Middle frontal gyrus (tissue), 1 donor: ENCODE data around the gene OR8B4.
"Not testable (repeated sequence)": the region's sequence is repeated elsewhere in the genome, so short reads cannot be mapped to it uniquely, and the experiment has no call there.

Experiments used
- DNase-seq: peaks from one replicate; pipeline ENCODE4 v3.0.0-alpha.2; 2015; ENCODE audit warnings: low spot score; ENCODE audit errors: extremely low spot score

The OR8B4 gene

DNA sequence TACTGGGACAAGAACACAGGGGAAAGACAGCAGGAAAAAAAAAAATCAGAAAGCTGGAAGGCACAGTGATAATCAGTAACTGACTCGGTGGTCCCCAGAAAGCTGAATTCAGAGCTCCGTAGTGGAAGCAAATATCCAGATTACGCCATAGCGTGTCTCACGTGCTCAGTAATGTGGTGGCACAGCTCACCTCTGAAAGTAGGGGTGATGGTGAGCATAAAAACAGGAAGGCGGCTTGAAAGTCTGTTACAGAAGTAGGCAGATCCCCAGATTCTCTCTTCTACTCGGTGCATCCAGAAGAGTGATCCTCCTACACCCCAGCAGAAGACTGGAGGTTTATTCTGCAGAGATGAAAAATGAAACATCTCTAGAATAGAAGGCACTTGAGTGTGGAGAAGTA is 14.8 kb downstream of the OR8B4 start:
- DNase-seq, result no peak

DNA sequence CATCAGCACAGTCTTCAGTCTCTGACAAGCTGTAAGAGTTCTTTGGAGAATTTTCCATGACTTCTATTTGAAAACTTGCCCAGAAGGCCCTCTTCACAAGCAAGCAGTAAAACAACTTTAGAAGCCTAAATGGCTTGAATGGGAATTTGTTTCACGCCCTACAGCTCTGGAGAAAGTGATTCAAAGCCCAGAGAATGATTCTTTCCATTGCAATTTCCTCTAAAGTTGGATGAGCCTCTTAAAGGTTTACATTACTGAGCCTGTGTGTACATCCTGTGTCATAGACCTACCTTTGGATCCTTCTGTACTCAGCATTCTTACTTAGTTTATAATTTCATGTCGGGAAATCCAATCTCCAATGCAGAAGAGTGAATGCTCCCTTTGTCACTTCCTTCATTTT is 19.1 kb downstream of the OR8B4 start:
- no peak for DNase-seq

DNA sequence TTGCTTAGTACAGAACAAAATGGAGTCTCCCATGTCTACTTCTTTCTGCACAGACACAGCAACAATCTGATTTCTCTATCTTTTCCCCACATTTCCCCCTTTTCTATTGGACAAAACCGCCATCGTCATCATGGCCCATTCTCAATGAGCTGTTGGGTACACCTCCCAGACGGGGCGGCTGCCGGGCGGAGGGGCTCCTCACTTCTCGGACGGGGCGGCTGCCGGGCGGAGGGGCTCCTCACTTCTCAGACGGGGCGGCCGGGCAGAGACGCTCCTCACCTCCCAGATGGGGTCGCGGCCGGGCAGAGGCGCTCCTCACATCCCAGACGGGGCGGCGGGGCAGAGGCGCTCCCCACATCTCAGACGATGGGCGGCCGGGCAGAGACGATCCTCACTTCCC is 21.5 kb downstream of the OR8B4 start:
- not testable (repeated sequence) for DNase-seq

DNA sequence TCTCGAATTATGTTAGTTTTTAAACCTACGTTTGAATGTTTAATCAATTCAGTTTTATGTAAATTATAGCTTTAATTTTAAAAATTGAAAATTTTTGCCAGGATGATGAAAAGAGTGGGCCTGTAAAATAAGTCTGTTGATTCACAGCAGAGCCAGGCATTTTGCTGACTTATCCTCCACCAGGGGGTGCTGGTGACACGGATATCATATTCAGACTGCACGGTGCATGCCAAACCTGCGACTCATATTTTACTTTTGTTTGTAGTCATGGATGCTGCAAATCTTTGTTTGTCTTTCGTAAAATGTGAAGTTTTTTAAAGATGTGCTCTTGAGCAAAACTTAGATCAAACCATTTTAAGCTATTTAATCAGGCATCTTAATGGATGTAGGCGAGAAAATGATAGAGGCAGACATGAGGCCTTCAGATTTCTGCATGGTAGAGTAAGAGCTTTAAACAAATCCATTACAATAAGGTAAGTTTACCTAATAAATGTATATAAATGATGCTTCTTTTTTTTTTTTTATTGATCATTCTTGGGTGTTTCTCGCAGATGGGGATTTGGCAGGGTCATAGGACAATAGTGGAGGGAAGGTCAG is 22.2 kb downstream of the OR8B4 start:
- peak; percentile 14 for DNase-seq

DNA sequence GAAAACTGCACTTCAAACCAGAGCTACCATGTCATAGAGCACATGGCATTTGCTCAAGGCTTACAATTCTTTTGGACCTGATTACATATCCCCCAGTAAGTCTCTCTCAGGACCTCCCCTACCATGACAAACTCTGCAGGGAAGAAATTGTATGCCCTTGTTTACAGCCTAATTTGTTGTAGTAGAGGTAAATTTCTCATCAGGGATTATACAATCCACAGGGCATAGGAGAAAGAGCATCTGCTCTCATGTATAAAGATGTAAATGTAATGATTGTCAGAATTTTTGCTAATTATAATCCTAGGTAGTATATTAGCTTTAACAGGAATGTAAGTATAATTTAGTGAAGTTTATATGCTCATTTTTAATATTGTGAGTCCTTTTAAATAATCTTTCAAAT is 25.7 kb downstream of the OR8B4 start, which contains the start of gene OR8B3:
Gene OR8B3, minus strand, starts transcription at position 101 of the 400 bp plus-strand sequence. CDS start 1,673 bp downstream, outside the sequence.
- no peak for DNase-seq

DNA sequence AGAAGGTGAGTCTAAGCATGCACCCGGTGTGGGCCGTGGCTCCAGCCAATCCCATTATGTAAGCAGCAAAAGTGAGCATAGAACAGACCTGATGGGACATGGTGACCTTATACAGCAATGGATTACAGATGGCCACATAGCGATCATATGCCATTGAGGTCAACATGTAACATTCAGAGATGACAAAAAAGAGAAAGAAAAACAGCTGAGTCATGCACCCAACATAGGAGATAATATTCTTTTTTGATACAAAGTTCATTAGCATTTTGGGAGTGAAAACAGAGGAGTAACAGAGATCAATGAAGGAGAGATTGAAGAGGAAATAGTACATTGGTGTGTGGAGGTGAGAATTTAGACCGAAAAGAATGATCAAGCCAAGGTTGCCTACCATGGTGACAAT is 27.8 kb downstream of the OR8B4 start:
- not testable (repeated sequence) for DNase-seq

DNA sequence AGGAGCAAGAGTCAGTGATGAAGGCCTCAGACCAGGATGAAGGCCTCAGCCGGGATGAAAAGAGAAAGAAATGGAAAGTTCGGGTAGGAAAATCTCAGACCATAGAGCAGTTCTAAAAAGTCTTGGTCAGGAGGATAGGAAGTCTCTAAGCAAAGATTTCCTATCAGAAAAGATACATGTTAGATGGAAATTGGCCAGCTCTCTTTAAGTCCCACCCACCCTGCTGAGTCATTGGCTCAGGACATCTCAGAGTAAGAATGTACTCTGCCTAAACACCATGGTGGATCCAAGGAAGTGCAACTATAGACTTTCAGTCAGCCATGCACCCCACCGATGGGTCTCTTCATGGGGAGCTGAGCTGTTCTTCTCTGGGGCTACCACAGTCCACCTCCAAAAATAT is 30.3 kb downstream of the OR8B4 start:
- DNase-seq, result no peak

DNA sequence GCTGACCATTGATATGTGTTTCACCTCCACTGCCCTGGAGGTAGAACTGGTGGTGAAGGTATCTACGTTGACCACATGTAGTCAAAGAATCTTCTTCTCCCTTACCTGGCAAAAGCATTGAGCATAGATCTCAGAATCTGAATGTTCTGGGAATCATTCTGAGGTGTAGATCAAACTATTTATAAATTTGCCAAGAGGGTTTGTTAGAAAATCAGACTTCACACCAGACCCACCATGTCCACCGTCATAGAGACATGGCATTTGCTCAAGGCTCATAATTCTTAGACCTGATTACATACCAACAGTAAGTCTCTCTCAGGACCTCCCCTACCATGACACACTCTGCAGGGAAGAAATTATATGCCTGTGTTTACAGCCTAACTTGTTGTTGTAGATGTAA is 40.3 kb downstream of the OR8B4 start, which contains the start of gene OR8B2:
Gene OR8B2, minus strand, starts transcription at position 101 of the 400 bp plus-strand sequence. CDS start 1,156 bp downstream, outside the sequence.
- DNase-seq, result no peak

DNA sequence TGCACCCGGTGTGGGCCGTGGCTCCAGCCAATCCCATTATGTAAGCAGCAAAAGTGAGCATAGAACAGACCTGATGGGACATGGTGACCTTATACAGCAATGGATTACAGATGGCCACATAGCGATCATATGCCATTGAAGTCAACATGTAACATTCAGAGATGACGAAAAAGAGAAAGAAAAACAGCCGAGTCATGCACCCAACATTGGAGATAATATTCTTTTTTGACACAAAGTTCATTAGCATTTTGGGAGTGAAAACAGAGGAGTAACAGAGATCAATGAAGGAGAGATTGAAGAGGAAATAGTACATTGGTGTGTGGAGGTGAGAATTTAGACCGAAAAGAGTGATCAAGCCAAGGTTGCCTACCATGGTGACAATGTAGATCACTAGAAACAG is 41.8 kb downstream of the OR8B4 start:
- not testable (repeated sequence) for DNase-seq

DNA sequence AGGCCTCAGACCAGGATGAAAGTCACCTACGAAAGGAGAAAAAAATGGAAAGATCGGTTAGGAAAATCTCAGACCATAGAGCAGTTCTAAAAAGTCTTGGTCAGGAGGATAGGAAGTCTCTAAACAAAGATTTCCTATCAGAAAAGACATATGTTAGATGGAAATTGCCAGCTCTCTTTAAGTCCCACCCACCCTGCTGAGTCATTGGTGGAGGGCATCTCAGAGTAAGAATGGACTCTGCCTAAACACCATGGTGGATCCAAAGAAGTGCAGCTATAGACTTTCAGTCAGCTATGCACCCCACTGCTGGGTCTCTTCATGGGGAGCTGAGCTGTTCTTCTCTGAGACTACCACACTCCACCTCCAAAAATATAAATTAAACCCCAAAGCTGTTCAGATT is 44.1 kb downstream of the OR8B4 start:
- DNase-seq, result no peak

DNA sequence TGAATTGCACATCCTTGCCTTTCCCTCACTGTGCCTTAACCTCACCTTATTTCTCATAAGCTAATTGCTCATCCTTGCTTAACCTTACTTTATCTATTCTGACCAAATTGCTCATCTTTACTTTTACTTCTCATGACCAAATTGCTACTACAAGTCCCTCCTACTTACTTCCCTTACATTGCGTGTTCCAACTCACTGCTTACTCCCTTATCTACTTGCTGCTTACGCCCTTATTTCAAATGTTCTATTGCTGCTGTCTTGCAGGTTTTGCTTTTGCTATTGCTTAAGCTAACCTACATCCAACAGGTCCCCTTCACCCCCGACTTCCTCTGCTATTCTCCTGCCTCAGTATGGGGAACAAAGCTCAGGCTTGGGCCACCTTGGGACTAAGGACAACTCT is 48.4 kb downstream of the OR8B4 start:
- no peak for DNase-seq
